Mucosa of descending colon (tissue), 3 donors: ENCODE results near the gene FXYD5. TPM values are rescaled to one million over a fixed set of nuclear protein-coding genes. Genes with fewer than 3 reads are reported as not detected.
"Not testable (repeated sequence)": the region's sequence is repeated elsewhere in the genome, so short reads cannot be mapped to it uniquely, and the experiment has no call there.

Experiments
- ATAC-seq: fragments of 200-7000 bp; cut with Tn5 transposase; one replicate; pipeline ENCODE4 v1.9.1; 2020; ENCODE audit warnings: mild to moderate bottlenecking, moderate library complexity
- DNase-seq, 3 donors: peaks; one replicate each; pipeline ENCODE4 v3.0.0-alpha.2; 2020
- H3K36me3 ChIP-seq: fragments of 200-600 bp; one replicate; pipeline ENCODE4 v1.8.0; 2021; ENCODE audit warnings: low read depth, mild to moderate bottlenecking
- H3K4me1 ChIP-seq: fragments of 200-600 bp; one replicate; pipeline ENCODE4 v1.8.0; 2021; ENCODE audit warnings: low read depth, mild to moderate bottlenecking
- H3K4me3 ChIP-seq: fragments of 200-600 bp; one replicate; pipeline ENCODE4 v1.8.0; 2021; ENCODE audit warnings: mild to moderate bottlenecking
- H3K9me3 ChIP-seq: fragments of 200-600 bp; one replicate; pipeline ENCODE4 v1.8.0; 2021; ENCODE audit warnings: mild to moderate bottlenecking
- CTCF ChIP-seq: fragments of 200-600 bp; IDR thresholded peaks from one replicate; pipeline ENCODE4 v1.8.0; 2022; ENCODE audit warnings: antibody characterized with exemption, mild to moderate bottlenecking
- intact Hi-C, 2 donors: fragments of 100-400 bp; cut with DNase I in 1 of 2; cut with micrococcal nuclease in 1 of 2; formaldehyde crosslinking; loops; one replicate each; pipeline versions ENCODE4 v1.11.0 to v1.11.1; 2022; cut with DNase I, micrococcal nuclease
- total RNA-seq, 3 donors: library from RNA; stranded (reverse); fragmentation: NEBNext Ultra II Directional in 2 of 3; extraction: Animal tissue kit (Norgen Biotek cat#: 25700) in 2 of 3; gene quantifications; one replicate each; pipeline versions ENCODE4 v1.2.1 to v1.2.4, GENCODE V29; 2021 to 2023
- donor health status: DM: no; HTN: no; CAD: no; lungs with moderate emphysema.
- donor health status: DM: no; HTN: no; CAD: no.
- donor health status: DM: no; HTN: yes; CAD: no.

FXYD5 gene
- total RNA-seq, 3 donors from 2014 or later: 9.1 to 20.8 (median 17.9) TPM

- peaks cover 62% of the 10 kb centered on the region for H3K4me1 ChIP-seq
- no peak for ATAC-seq
- TF ChIP-seq CTCF: no peak
- intact Hi-C loops: no loop called here
- H3K4me3 ChIP-seq: no peak overlapping the region
- H3K36me3 ChIP-seq: no peaks in the 10 kb centered on the region
- DNase-seq: no peak
- H3K9me3 ChIP-seq: no peaks in the 10 kb centered on the region
These were observed 27.9 kb upstream of the FXYD5 start for GRCh38 chr19:35126624-35126959.

- Histone ChIP-seq H3K36me3 (no peaks in the 10 kb centered on the region), H3K9me3 (no peaks in the 10 kb centered on the region), H3K4me1 (peaks cover 54% of the 10 kb centered on the region), H3K4me3 (no peak overlapping the region)
- intact Hi-C loops: no loop called here
- no peak for ATAC-seq
- peak in 2 of 3 donors; percentile 38 to 48 for DNase-seq
- no peak for TF ChIP-seq CTCF
These were observed 26.7 kb upstream of the FXYD5 start for GRCh38 chr19:35127871-35128270.

GRCh38 chr19:35128398-35129057, 26.0 kb upstream of the FXYD5 start:
- Histone ChIP-seq H3K36me3 (no peaks in the 10 kb centered on the region), H3K4me3 (no peak overlapping the region), H3K4me1 (peaks cover 50% of the 10 kb centered on the region), H3K9me3 (no peaks in the 10 kb centered on the region)
- ATAC-seq: no peak
- DNase-seq: peak in 2 of 3 donors; percentile 25 to 30
- intact Hi-C loops: no loop called here
- no peak for TF ChIP-seq CTCF

- H3K4me1 ChIP-seq: peaks cover 44% of the 10 kb centered on the region
- ATAC-seq, intact Hi-C loops, H3K4me3 ChIP-seq, H3K36me3 ChIP-seq, H3K9me3 ChIP-seq: not testable (repeated sequence)
- peak; percentile 41 to 72 (median 42) for DNase-seq
These were observed 24.7 kb upstream of the FXYD5 start for GRCh38 chr19:35129724-35130274.

- TF ChIP-seq CTCF: no peak
- peaks cover 44% of the 10 kb centered on the region for H3K4me1 ChIP-seq
- DNase-seq (peak; percentile 85 to 89 (median 85)), ATAC-seq (peak; percentile 72)
- H3K36me3 ChIP-seq: no peaks in the 10 kb centered on the region
- intact Hi-C loops: no loop called here
- H3K4me3 ChIP-seq: no peak overlapping the region
- H3K9me3 ChIP-seq: no peaks in the 10 kb centered on the region
These were observed 23.5 kb upstream of the FXYD5 start for GRCh38 chr19:35130761-35131720.

GRCh38 chr19:35132254-35132653, 22.3 kb upstream of the FXYD5 start:
- peaks cover 41% of the 10 kb centered on the region for H3K4me1 ChIP-seq
- H3K36me3 ChIP-seq: no peaks in the 10 kb centered on the region

More at GRCh38 chr19:35132254-35132653, 22.3 kb upstream of the FXYD5 start:
- intact Hi-C loops: no loop called here
- H3K9me3 ChIP-seq: no peaks in the 10 kb centered on the region
- no peak overlapping the region for H3K4me3 ChIP-seq
- TF ChIP-seq CTCF: no peak
- ATAC-seq (no peak), DNase-seq (no peak)
